AG10803 (cell line): ENCODE measurements around the gene SSUH2.
A peak's percentile ranks its signal among the peaks of the same experiment; 100 is the strongest.

Experiments
- DNase-seq: peaks from one replicate; pipeline ENCODE4 v3.0.0; 2010; ENCODE audit warnings: low read depth
- H3K4me3 ChIP-seq: 2 replicates; pipeline ENCODE4 v1.5.1; 2011; ENCODE audit warnings: mild to moderate bottlenecking, low read length, control low read depth
- CTCF ChIP-seq: conservative IDR thresholded peaks from 2 replicates; pipeline ENCODE4 v1.5.1; 2011; ENCODE audit warnings: mild to moderate bottlenecking, low read length, control low read depth, inconsistent platforms

SSUH2 gene

GRCh38 chr3:8625991-8626390 is 18.6 kb downstream of the SSUH2 start:
- no peak for TF ChIP-seq CTCF
- peak; percentile 45 for DNase-seq
- no peak overlapping the region for H3K4me3 ChIP-seq

GRCh38 chr3:8624612-8625011 is 20.0 kb downstream of the SSUH2 start:
- no peak for DNase-seq
- TF ChIP-seq CTCF, result no peak
- H3K4me3 ChIP-seq, result no peak overlapping the region

- TF ChIP-seq CTCF, result no peak
Measured at GRCh38 chr3:8623741-8624140, 20.9 kb downstream of the SSUH2 start.

GRCh38 chr3:8622873-8623691 is 21.5 kb downstream of the SSUH2 start:
- peak; percentile 70 for DNase-seq
- no peak overlapping the region for H3K4me3 ChIP-seq
- TF ChIP-seq CTCF, result peak; percentile 89

More at GRCh38 chr3:8623741-8624140, 20.9 kb downstream of the SSUH2 start:
- no peak for DNase-seq
- no peak overlapping the region for H3K4me3 ChIP-seq

GRCh38 chr3:8621872-8622271 is 22.7 kb downstream of the SSUH2 start:
- H3K4me3 ChIP-seq, result no peak overlapping the region
- no peak for TF ChIP-seq CTCF
- peak; percentile 96 for DNase-seq

GRCh38 chr3:8621141-8621540 is 23.5 kb downstream of the SSUH2 start:
- no peak for TF ChIP-seq CTCF
- no peak overlapping the region for H3K4me3 ChIP-seq
- no peak for DNase-seq

GRCh38 chr3:8619548-8619947 is 25.1 kb downstream of the SSUH2 start:
- H3K4me3 ChIP-seq, result no peak overlapping the region
- peak; percentile 35 for DNase-seq
- TF ChIP-seq CTCF, result no peak
